Tongue (tissue), 2 donors: ENCODE data around the gene KIZ. TPM values are rescaled to one million over a fixed set of nuclear protein-coding genes. Genes with fewer than 3 reads are reported as not detected.

Source experiments
- DNase-seq: peaks from one replicate; pipeline ENCODE4 v3.0.0-alpha.2; 2015
- total RNA-seq: library from RNA; depleted of rRNA; stranded (reverse); fragments of >200 nt; gene quantifications from one replicate; pipeline ENCODE4 v1.2.3, GENCODE V29; 2014

The KIZ gene
- total RNA-seq, 1 donor from 2014 or later = 19.0 TPM

GRCh38 chr20:21105429-21106170 is 20.3 kb upstream of the KIZ start:
- DNase-seq = no peak

- DNase-seq = no peak
Observed at GRCh38 chr20:21106171-21107017, 19.5 kb upstream of the KIZ start, which contains the start of gene LINC00237. TSS of gene LINC00237 (minus strand) at chr20:21106358.

GRCh38 chr20:21109144-21109543 is 16.7 kb upstream of the KIZ start:
- DNase-seq = no peak

GRCh38 chr20:21110811-21111210 is 15.1 kb upstream of the KIZ start:
- DNase-seq = no peak

- no peak for DNase-seq
Observed at GRCh38 chr20:21111416-21111815, 14.5 kb upstream of the KIZ start.

- DNase-seq = no peak
Observed at GRCh38 chr20:21113697-21114096, 12.2 kb upstream of the KIZ start.

- no peak for DNase-seq
Observed at GRCh38 chr20:21114584-21114983, 11.3 kb upstream of the KIZ start.

GRCh38 chr20:21117521-21117920 is 8.4 kb upstream of the KIZ start:
- DNase-seq = no peak

- DNase-seq = no peak
Observed at GRCh38 chr20:21118138-21118537, 7.7 kb upstream of the KIZ start.

GRCh38 chr20:21118782-21119181 is 7.1 kb upstream of the KIZ start:
- DNase-seq = no peak

GRCh38 chr20:21124190-21124589 is 1.7 kb upstream of the KIZ start:
- DNase-seq = no peak

GRCh38 chr20:21125072-21125848 is 622 bp upstream of the KIZ start:
- DNase-seq = no peak

- DNase-seq = no peak
Observed at GRCh38 chr20:21126581-21126870, 644 bp downstream of the KIZ start.

- no peak for DNase-seq
Observed at GRCh38 chr20:21127201-21127981, 1.5 kb downstream of the KIZ start.

GRCh38 chr20:21129861-21130260 is 4.0 kb downstream of the KIZ start:
- no peak for DNase-seq

GRCh38 chr20:21133404-21133803 is 7.5 kb downstream of the KIZ start:
- DNase-seq = no peak

GRCh38 chr20:21133917-21134622 is 8.2 kb downstream of the KIZ start:
- no peak for DNase-seq

GRCh38 chr20:21134883-21135493 is 9.1 kb downstream of the KIZ start:
- DNase-seq = no peak

- DNase-seq = no peak
Observed at GRCh38 chr20:21136015-21136732, 10.3 kb downstream of the KIZ start.

- DNase-seq = no peak
Observed at GRCh38 chr20:21137078-21137477, 11.2 kb downstream of the KIZ start.
